AG09309 (cell line): ENCODE data around the gene CTNNBL1.

ENCODE experiments used
- DNase-seq: peaks from one replicate; pipeline ENCODE4 v3.0.0-alpha.2; 2010; ENCODE audit warnings: low read depth
- H3K4me3 ChIP-seq: 2 replicates; pipeline ENCODE4 v1.5.1; 2011; ENCODE audit warnings: mild to moderate bottlenecking, low read depth, low read length, moderate library complexity; ENCODE audit not compliant: control insufficient read depth
- CTCF ChIP-seq: IDR thresholded peaks from 2 replicates; pipeline ENCODE4 v1.5.1; 2011; ENCODE audit warnings: mild to moderate bottlenecking, low read depth, low read length, inconsistent platforms; ENCODE audit not compliant: insufficient read depth, control insufficient read depth; ENCODE audit errors: missing control alignments

CTNNBL1 gene

GRCh38 chr20:37863289-37863688 is 169.5 kb downstream of the CTNNBL1 start:
- H3K4me3 ChIP-seq, result no peak overlapping the region
- TF ChIP-seq CTCF, result no peak
- no peak for DNase-seq

GRCh38 chr20:37864298-37864697 is 170.5 kb downstream of the CTNNBL1 start:
- TF ChIP-seq CTCF, result no peak
- no peak overlapping the region for H3K4me3 ChIP-seq
- no peak for DNase-seq

- no peak overlapping the region for H3K4me3 ChIP-seq
- no peak for DNase-seq
- TF ChIP-seq CTCF, result no peak
Measured at GRCh38 chr20:37866051-37866450, 172.2 kb downstream of the CTNNBL1 start.

GRCh38 chr20:37867289-37868195 is 173.7 kb downstream of the CTNNBL1 start:
- no peak overlapping the region for H3K4me3 ChIP-seq
- DNase-seq, result no peak
- TF ChIP-seq CTCF, result no peak

GRCh38 chr20:37868851-37869333 is 175.1 kb downstream of the CTNNBL1 start:
- DNase-seq, result no peak
- H3K4me3 ChIP-seq, result no peak overlapping the region
- TF ChIP-seq CTCF, result no peak

- H3K4me3 ChIP-seq, result no peak overlapping the region
- no peak for DNase-seq
- no peak for TF ChIP-seq CTCF
Measured at GRCh38 chr20:37869334-37869861, 175.6 kb downstream of the CTNNBL1 start.
